Measurements from ENCODE around the gene FN1. TPM values are rescaled to one million over a fixed set of nuclear protein-coding genes. Genes with fewer than 3 reads are reported as not detected.

The FN1 gene
- total and polyA plus RNA-seq, 12 donors: 67.8 to 888 (median 136) TPM

- DNase-seq (no peak), ATAC-seq (no peak)
- no peak for TF ChIP-seq CTCF (IDR thresholded peaks at IDR 0.05)
- H3K36me3 ChIP-seq: peaks cover 0 to 98% (median 14%) of the 10 kb centered on the region in 9 donors
- H3K4me1 ChIP-seq: peaks cover 0 to 5% (median 0%) of the 10 kb centered on the region in 9 donors
- no peak overlapping the region for H3K27ac ChIP-seq
- WGBS, 2 donors: 52 to 65% methylated on average over 8 of the region's 8 CpGs
- no peaks in the 10 kb centered on the region for H3K9me3 ChIP-seq
- intact Hi-C loops (cut with DNase I): no loop called here
- H3K27me3 ChIP-seq: no peaks in the 10 kb centered on the region
- H3K4me3 ChIP-seq: no peak overlapping the region
These were observed 15.4 kb downstream of the FN1 start for GRCh38 chr2:215420471-215420935.

GRCh38 chr2:215419769-215420470 lies 15.9 kb downstream of the FN1 start:
- ATAC-seq: no peak
- peaks cover 0 to 93% (median 12%) of the 10 kb centered on the region in 9 donors for H3K36me3 ChIP-seq
- 82 to 92% methylated on average over 7 of the region's 7 CpGs for WGBS, 2 donors
- H3K27me3 ChIP-seq: no peaks in the 10 kb centered on the region
- intact Hi-C loops (cut with DNase I): no loop called here
- H3K4me1 ChIP-seq: peaks cover 0 to 5% (median 0%) of the 10 kb centered on the region in 9 donors
- no peak overlapping the region for H3K4me3 ChIP-seq
- TF ChIP-seq CTCF (IDR thresholded peaks at IDR 0.05): no peak
- H3K9me3 ChIP-seq: no peaks in the 10 kb centered on the region
- H3K27ac ChIP-seq: no peak overlapping the region
- no peak for DNase-seq

GRCh38 chr2:215419113-215419512 lies 16.8 kb downstream of the FN1 start:
- intact Hi-C loops (cut with DNase I): no loop called here
- H3K27me3 ChIP-seq: no peaks in the 10 kb centered on the region
- no peak overlapping the region for H3K27ac ChIP-seq
- no peak for ATAC-seq
- 77 to 82% methylated on average over 3 of the region's 3 CpGs for WGBS, 2 donors
- H3K9me3 ChIP-seq: no peaks in the 10 kb centered on the region
- H3K4me1 ChIP-seq: peaks cover 0 to 5% (median 0%) of the 10 kb centered on the region in 9 donors
- no peak for TF ChIP-seq CTCF (IDR thresholded peaks at IDR 0.05)
- no peak overlapping the region for H3K4me3 ChIP-seq
- no peak for DNase-seq
- peaks cover 0 to 93% (median 12%) of the 10 kb centered on the region in 9 donors for H3K36me3 ChIP-seq

GRCh38 chr2:215418064-215418963 lies 17.6 kb downstream of the FN1 start:
- Histone ChIP-seq H3K36me3 (peaks cover 0 to 93% (median 12%) of the 10 kb centered on the region in 9 donors), H3K27me3 (no peaks in the 10 kb centered on the region), H3K9me3 (no peaks in the 10 kb centered on the region), H3K27ac (no peak overlapping the region), H3K4me1 (peaks cover 0 to 5% (median 0%) of the 10 kb centered on the region in 9 donors), H3K4me3 (no peak overlapping the region)
- TF ChIP-seq CTCF (IDR thresholded peaks at IDR 0.05): no peak
- DNase-seq: no peak
- ATAC-seq: no peak
- 75 to 83% methylated on average over 3 of the region's 3 CpGs for WGBS, 2 donors
- intact Hi-C loops (cut with DNase I): no loop called here
